Lung (tissue), 12 donors: ENCODE data around the gene PMS2. TPM values are rescaled to one million over a fixed set of nuclear protein-coding genes. Genes with fewer than 3 reads are reported as not detected.
A peak's percentile ranks its signal among the peaks of the same experiment; 100 is the strongest.

Experiments used
- ATAC-seq: fragments of 200-7000 bp; cut with Tn5 transposase; one replicate; pipeline ENCODE4 v1.9.1; 2020; ENCODE audit warnings: moderate number of reproducible peaks; ENCODE audit not compliant: insufficient read depth, low FRiP score
- DNase-seq, 3 donors: peaks; one replicate each; pipeline ENCODE4 v3.0.0-alpha.2; 2013 to 2017
- H3K27ac ChIP-seq, 2 donors: one replicate each; pipeline ENCODE4 v1.5.1; 2013; ENCODE audit warnings: mild to moderate bottlenecking in 2 of 2, moderate library complexity in 2 of 2, control low read depth in 1 of 2, inconsistent platforms in 1 of 2, low read depth in 1 of 2, low read length in 1 of 2
- H3K27me3 ChIP-seq, 3 donors: one replicate each; pipeline ENCODE4 v1.5.1; 2013; ENCODE audit warnings: low read length in 2 of 3; ENCODE audit not compliant: control insufficient read depth in 3 of 3, insufficient read depth in 3 of 3
- H3K36me3 ChIP-seq, 4 donors: one replicate each; pipeline ENCODE4 v1.5.1; 2013; ENCODE audit warnings: low read length in 4 of 4, mild to moderate bottlenecking in 1 of 4, moderate library complexity in 1 of 4; ENCODE audit not compliant: control insufficient read depth in 4 of 4, insufficient read depth in 4 of 4
- H3K4me1 ChIP-seq, 5 donors: one replicate each; pipeline ENCODE4 v1.5.1; 2013; ENCODE audit warnings: low read length in 5 of 5, mild to moderate bottlenecking in 2 of 5, moderate library complexity in 1 of 5; ENCODE audit not compliant: control insufficient read depth in 5 of 5, insufficient read depth in 5 of 5
- H3K4me3 ChIP-seq: one replicate; pipeline ENCODE4 v1.5.1; 2013; ENCODE audit warnings: mild to moderate bottlenecking, control low read depth, moderate library complexity
- H3K9ac ChIP-seq, 2 donors: one replicate each; pipeline ENCODE4 v1.5.1; 2013; ENCODE audit warnings: low read length in 2 of 2, control low read depth in 1 of 2; ENCODE audit not compliant: insufficient read depth in 1 of 2
- H3K9me3 ChIP-seq, 4 donors: one replicate each; pipeline ENCODE4 v1.5.1; 2013; ENCODE audit warnings: low read length in 3 of 4, mild to moderate bottlenecking in 1 of 4, moderate library complexity in 1 of 4; ENCODE audit not compliant: control insufficient read depth in 4 of 4, insufficient read depth in 3 of 4
- WGBS, 2 donors: extraction: QIAGEN DNeasy Blood & Tissue Kit; methylation state at CpG; one replicate each; pipeline ENCODE4 v1.1.7; 2013; 5-methylcytosine and 5-hydroxymethylcytosine counted together
- polyA plus RNA-seq, 2 donors: library from polyadenylated mRNA; stranded (reverse); fragments of 200-250 nt; gene quantifications; one replicate each; pipeline ENCODE4 v1.2.1, GENCODE V29; 2013
- total RNA-seq, 2 donors: library from RNA; depleted of rRNA in 1 of 2; stranded (reverse); fragments of >200 nt in 1 of 2; gene quantifications; one replicate each; pipeline ENCODE4 v1.2.1, GENCODE V29; 2014 to 2021
- TF ChIP-seq, protein P1 (sequence below): IDR thresholded peaks from 2 replicates; pipeline ENCODE4 v1.5.1; 2012; ENCODE audit warnings: mild to moderate bottlenecking; ENCODE audit errors: control extremely low read depth, extremely low read depth
- donor health status: control.
- donor health status: control.
- donor health status: Bipolar disorder and iron deficiency.
- donor health status: healthy.
- donor health status: DM: yes; HTN: yes; CAD: no.

Gene PMS2
- total and polyA plus RNA-seq, 4 donors, result 3.5 to 19.1 (median 7.9) TPM

DNA sequence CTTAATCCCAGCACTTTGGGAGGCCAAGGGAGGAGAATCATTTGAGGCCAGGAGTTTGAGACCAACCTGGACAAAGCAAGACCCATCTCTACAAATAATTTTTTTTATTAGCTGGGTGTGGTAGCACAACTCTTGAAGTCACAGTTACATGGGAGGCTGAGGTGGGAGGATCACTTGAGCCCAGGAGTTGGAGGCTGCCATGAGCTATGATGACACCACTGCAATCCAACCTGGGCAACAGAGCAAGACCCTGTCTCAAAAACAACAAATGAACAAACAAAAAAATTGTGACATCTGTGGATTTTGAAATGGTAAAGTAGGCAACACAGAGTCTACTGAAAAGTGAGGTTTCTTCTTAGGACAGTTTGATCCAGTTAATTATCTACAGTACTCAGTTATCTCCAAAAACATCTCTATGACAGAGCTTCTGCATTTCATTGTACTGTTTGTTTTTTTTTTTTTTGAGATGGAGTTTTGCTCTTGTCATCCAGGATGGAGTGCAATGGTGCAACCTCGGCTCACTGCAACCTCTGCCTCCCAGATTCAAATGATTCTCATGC lies 19.0 kb upstream of the PMS2 start:
- H3K27ac ChIP-seq, result no peak overlapping the region

DNA sequence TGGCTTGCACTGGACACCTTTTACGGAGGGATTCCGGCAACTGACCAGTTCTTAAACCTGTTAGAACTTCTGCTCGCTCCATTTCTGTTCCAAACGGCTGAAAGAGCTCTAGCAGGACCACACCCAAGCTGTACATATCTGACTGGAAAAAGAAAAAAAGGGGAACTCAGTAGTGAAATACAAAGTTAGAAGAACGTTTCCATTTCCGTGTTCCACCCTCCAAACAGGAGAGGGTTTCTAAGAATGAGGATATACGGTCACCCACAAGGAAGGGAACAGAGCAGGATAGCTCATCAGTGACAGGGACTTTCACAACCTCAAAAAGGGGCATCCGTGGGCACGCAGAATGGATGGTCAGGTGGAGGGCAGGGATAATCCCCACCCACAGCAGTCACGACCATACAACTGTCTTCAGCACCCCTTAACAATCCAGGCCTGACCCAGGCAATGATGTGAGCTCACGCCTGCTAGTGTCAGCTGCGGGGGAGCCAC lies 18.0 kb upstream of the PMS2 start:
- peak; percentile 44 for ATAC-seq
- 44 to 68% methylated on average over 12 of the region's 12 CpGs for WGBS, 2 donors
- H3K27me3 ChIP-seq, result no peaks in the 10 kb centered on the region

More for the DNA sequence above, 19.0 kb upstream of the PMS2 start:
- H3K27me3 ChIP-seq, result no peaks in the 10 kb centered on the region
- no peaks in the 10 kb centered on the region for H3K9me3 ChIP-seq
- 83 to 95% methylated on average over 1 of the region's 1 CpG for WGBS, 2 donors
- H3K4me3 ChIP-seq, result no peak overlapping the region
- TF ChIP-seq, protein P1, sequence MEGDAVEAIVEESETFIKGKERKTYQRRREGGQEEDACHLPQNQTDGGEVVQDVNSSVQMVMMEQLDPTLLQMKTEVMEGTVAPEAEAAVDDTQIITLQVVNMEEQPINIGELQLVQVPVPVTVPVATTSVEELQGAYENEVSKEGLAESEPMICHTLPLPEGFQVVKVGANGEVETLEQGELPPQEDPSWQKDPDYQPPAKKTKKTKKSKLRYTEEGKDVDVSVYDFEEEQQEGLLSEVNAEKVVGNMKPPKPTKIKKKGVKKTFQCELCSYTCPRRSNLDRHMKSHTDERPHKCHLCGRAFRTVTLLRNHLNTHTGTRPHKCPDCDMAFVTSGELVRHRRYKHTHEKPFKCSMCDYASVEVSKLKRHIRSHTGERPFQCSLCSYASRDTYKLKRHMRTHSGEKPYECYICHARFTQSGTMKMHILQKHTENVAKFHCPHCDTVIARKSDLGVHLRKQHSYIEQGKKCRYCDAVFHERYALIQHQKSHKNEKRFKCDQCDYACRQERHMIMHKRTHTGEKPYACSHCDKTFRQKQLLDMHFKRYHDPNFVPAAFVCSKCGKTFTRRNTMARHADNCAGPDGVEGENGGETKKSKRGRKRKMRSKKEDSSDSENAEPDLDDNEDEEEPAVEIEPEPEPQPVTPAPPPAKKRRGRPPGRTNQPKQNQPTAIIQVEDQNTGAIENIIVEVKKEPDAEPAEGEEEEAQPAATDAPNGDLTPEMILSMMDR, result no peak
- H3K36me3 ChIP-seq, result peaks cover 26 to 46% (median 44%) of the 10 kb centered on the region in 4 donors
- ATAC-seq (no peak), DNase-seq (no peak)
- H3K9ac ChIP-seq, result no peak overlapping the region
- H3K4me1 ChIP-seq, result peaks cover 0 to 3% (median 0%) of the 10 kb centered on the region in 5 donors

DNA sequence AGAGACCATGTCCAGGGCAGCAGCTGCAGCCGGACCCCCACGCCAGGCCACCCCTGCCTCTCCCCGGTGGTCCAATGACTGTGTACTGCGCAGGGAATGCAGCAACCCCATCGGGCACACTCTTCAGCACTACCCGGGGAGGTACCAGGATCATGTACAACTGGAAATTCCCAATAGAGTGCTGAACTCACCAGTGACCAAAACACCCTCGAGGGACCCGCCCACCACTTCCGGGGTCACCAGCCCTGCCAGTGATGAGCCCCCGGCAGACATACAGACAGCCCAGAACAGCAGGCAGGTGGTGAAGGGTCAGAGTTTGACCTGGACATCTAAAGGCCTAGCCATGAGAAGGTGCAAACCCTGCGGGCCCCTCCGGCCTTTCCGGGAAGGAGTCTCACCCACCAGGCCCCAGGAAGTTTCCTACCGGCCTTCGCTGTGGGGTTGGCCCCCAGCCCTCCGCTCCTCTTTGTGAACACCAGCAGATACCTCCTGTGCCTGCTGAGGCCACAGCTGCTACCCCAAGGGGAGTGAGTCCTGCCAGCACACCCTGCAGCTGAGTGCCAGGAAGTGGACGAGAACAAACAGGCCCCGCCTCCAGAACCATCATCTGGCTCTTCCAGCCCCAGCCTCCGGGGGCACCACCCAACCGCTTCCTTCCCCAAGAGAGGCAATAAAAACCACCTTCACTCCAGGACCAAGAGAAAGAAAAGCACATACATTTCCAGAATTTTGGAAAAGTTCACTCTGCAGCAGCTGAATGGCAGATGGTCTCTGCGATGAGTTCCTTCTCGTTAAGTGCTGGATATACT lies 17.4 kb upstream of the PMS2 start:
- H3K27me3 ChIP-seq, result no peaks in the 10 kb centered on the region
- H3K4me1 ChIP-seq, result peaks cover 0 to 3% (median 0%) of the 10 kb centered on the region in 5 donors
- H3K27ac ChIP-seq, result peak overlapping the region in 1 of 2 donors; percentile 86
- no peak overlapping the region for H3K9ac ChIP-seq
- 60 to 68% methylated on average over 22 of the region's 22 CpGs for WGBS, 2 donors
- peak in 1 of 3 donors; percentile 27 for DNase-seq
- H3K9me3 ChIP-seq, result no peaks in the 10 kb centered on the region
- peaks cover 26 to 62% (median 53%) of the 10 kb centered on the region in 4 donors for H3K36me3 ChIP-seq
- TF ChIP-seq, protein P1, result peak; percentile 6
- no peak overlapping the region for H3K4me3 ChIP-seq
- ATAC-seq, result peak; percentile 60

More for the DNA sequence above, 18.0 kb upstream of the PMS2 start:
- H3K9ac ChIP-seq, result no peak overlapping the region
- DNase-seq, result no peak
- peaks cover 26 to 55% (median 53%) of the 10 kb centered on the region in 4 donors for H3K36me3 ChIP-seq
- TF ChIP-seq, protein P1, result no peak
- no peak overlapping the region for H3K4me3 ChIP-seq
- peaks cover 0 to 3% (median 0%) of the 10 kb centered on the region in 5 donors for H3K4me1 ChIP-seq
- H3K27ac ChIP-seq, result peak overlapping the region in 1 of 2 donors; percentile 86
- no peaks in the 10 kb centered on the region for H3K9me3 ChIP-seq
